IMR-90 (cell line): ENCODE measurements around the gene RNF144A. TPM values are rescaled to one million over a fixed set of nuclear protein-coding genes. Genes with fewer than 3 reads are reported as not detected.

ENCODE experiments used
- ATAC-seq: fragments of 200-7000 bp; cut with Tn5 transposase; 2 replicates; pipeline ENCODE4 v1.9.1; 2020; ENCODE audit warnings: low read depth, mild to moderate bottlenecking, moderate library complexity
- BruUV-seq: library from RNA; stranded (reverse); fragments of 400-500 nt; replicated peaks from 2 replicates; lab custom pipeline; 2021; lab: Mats Ljungman, UMichigan
- CTCF ChIA-PET: fragments of 300-600 bp; formaldehyde crosslinking; extraction: SDS; loops from one replicate; lab custom pipeline; 2021; ENCODE audit warnings: antibody characterized with exemption; lab: Yijun Ruan, JAX
- POLR2A ChIA-PET: fragments of 300-600 bp; sonication (Branson Sonifier 250); formaldehyde crosslinking; loops from one replicate; lab custom pipeline; 2022; ENCODE audit warnings: antibody characterized with exemption; ENCODE audit not compliant: unreplicated experiment; lab: Charles Lee
- DNase-seq: peaks from one replicate; pipeline ENCODE4 v3.0.0; 2013
- H2AFZ ChIP-seq: replicated peaks from 2 replicates; pipeline ENCODE3; 2013; ENCODE audit warnings: low read length, mild to moderate bottlenecking; ENCODE audit not compliant: poor library complexity
- H2AK5ac ChIP-seq: 2 replicates; pipeline ENCODE4 v1.6.1; 2013; ENCODE audit warnings: low read depth, low read length, inconsistent platforms
- H2AK9ac ChIP-seq: replicated peaks from 2 replicates; pipeline ENCODE3; 2013; ENCODE audit warnings: mild to moderate bottlenecking, low read depth, low read length, moderate library complexity; ENCODE audit not compliant: poor library complexity
- H2BK120ac ChIP-seq: 2 replicates; pipeline ENCODE4 v1.6.1; 2013; ENCODE audit warnings: low read depth, low read length, inconsistent platforms
- H2BK15ac ChIP-seq: 3 replicates; pipeline ENCODE4 v1.6.1; 2013; ENCODE audit warnings: low read depth, low read length, inconsistent platforms
- H2BK20ac ChIP-seq: 2 replicates; pipeline ENCODE4 v1.6.1; 2013; ENCODE audit warnings: low read depth, mild to moderate bottlenecking, inconsistent platforms, low read length, moderate library complexity
- H2BK5ac ChIP-seq: 2 replicates; pipeline ENCODE4 v1.6.1; 2013; ENCODE audit warnings: mild to moderate bottlenecking, low read depth, low read length, inconsistent platforms; ENCODE audit not compliant: poor library complexity, severe bottlenecking
- H3K14ac ChIP-seq: replicated peaks from 2 replicates; pipeline ENCODE4 v1.6.1; 2013; ENCODE audit warnings: low read depth, low read length, inconsistent platforms
- H3K18ac ChIP-seq: 2 replicates; pipeline ENCODE4 v1.6.1; 2013; ENCODE audit warnings: low read depth, low read length, control low read depth
- H3K23ac ChIP-seq: 2 replicates; pipeline ENCODE4 v1.6.1; 2013; ENCODE audit warnings: low read depth, low read length, inconsistent platforms
- H3K27ac ChIP-seq: 2 replicates; pipeline ENCODE4 v1.5.1; 2013; ENCODE audit warnings: mild to moderate bottlenecking, control low read depth, low read length; ENCODE audit not compliant: insufficient read depth
- H3K27me3 ChIP-seq: 2 replicates; pipeline ENCODE4 v1.6.1; 2013; ENCODE audit warnings: low read length; ENCODE audit not compliant: control insufficient read depth, insufficient read depth
- H3K36me3 ChIP-seq: 2 replicates; pipeline ENCODE4 v1.6.1; 2013; ENCODE audit warnings: low read length, mixed read lengths; ENCODE audit not compliant: control insufficient read depth, insufficient read depth
- H3K4ac ChIP-seq: 2 replicates; pipeline ENCODE4 v1.6.1; 2013; ENCODE audit warnings: low read depth, low read length, inconsistent platforms
- H3K4me1 ChIP-seq: 2 replicates; pipeline ENCODE4 v1.6.1; 2013; ENCODE audit warnings: low read length, mixed read lengths; ENCODE audit not compliant: control insufficient read depth, insufficient read depth
- H3K4me2 ChIP-seq: 2 replicates; pipeline ENCODE4 v1.6.1; 2013; ENCODE audit warnings: low read depth, mild to moderate bottlenecking, control low read depth, low read length, moderate library complexity
- H3K4me3 ChIP-seq: 2 replicates; pipeline ENCODE4 v1.5.1; 2013; ENCODE audit warnings: low read depth, mild to moderate bottlenecking, control low read depth, low read length, moderate library complexity; ENCODE audit not compliant: insufficient read depth
- H3K56ac ChIP-seq: 2 replicates; pipeline ENCODE4 v1.6.1; 2013; ENCODE audit warnings: low read length, inconsistent platforms; ENCODE audit not compliant: insufficient read depth; ENCODE audit errors: extremely low read depth
- H3K79me1 ChIP-seq, 2 experiments: 2 replicates each; pipeline ENCODE4 v1.6.1; 2013; ENCODE audit warnings: low read length in 2 of 2, inconsistent platforms in 1 of 2, low read depth in 1 of 2
- H3K9ac ChIP-seq: 2 replicates; pipeline ENCODE4 v1.6.1; 2013; ENCODE audit warnings: low read depth, low read length, control low read depth
- H3K9me1 ChIP-seq: 2 replicates; pipeline ENCODE4 v1.6.1; 2013; ENCODE audit warnings: low read length, inconsistent platforms; ENCODE audit not compliant: insufficient read depth
- H3K9me3 ChIP-seq: 2 replicates; pipeline ENCODE4 v1.6.1; 2013; ENCODE audit warnings: low read length; ENCODE audit not compliant: control insufficient read depth, insufficient read depth
- H4K20me1 ChIP-seq: 2 replicates; pipeline ENCODE4 v1.6.1; 2013; ENCODE audit warnings: low read length, inconsistent platforms; ENCODE audit not compliant: insufficient read depth
- H4K5ac ChIP-seq: 2 replicates; pipeline ENCODE4 v1.6.1; 2013; ENCODE audit warnings: mild to moderate bottlenecking, low read depth, low read length, control low read depth
- H4K8ac ChIP-seq, 2 experiments: 2 replicates each; pipeline ENCODE4 v1.6.1; 2013; ENCODE audit warnings: low read depth in 2 of 2, low read length in 2 of 2, control low read depth in 1 of 2, inconsistent platforms in 1 of 2
- H4K91ac ChIP-seq: 2 replicates; pipeline ENCODE4 v1.6.1; 2013; ENCODE audit warnings: low read depth, low read length, inconsistent platforms; ENCODE audit not compliant: insufficient read depth
- BHLHE40 ChIP-seq: fragments of 150-350 bp; IDR thresholded peaks from 2 replicates; pipeline ENCODE4 v1.6.1; 2016; ENCODE audit warnings: mild to moderate bottlenecking, low read depth, low read length
- CEBPB ChIP-seq: IDR thresholded peaks from 2 replicates; pipeline ENCODE4 v1.6.1; 2012; ENCODE audit warnings: low read depth, low read length, improper control_type of control experiment
- CHD1 ChIP-seq: IDR thresholded peaks from 2 replicates; pipeline ENCODE4 v1.6.1; 2012; ENCODE audit warnings: low read depth, low read length, improper control_type of control experiment
- CTCF ChIP-seq: conservative IDR thresholded peaks from 2 replicates; pipeline ENCODE4 v1.5.1; 2012; ENCODE audit warnings: mild to moderate bottlenecking, low read depth, low read length, improper control_type of control experiment
- ELK1 ChIP-seq: fragments of 150-350 bp; IDR thresholded peaks from 2 replicates; pipeline ENCODE4 v1.6.1; 2016; ENCODE audit warnings: low read depth, mild to moderate bottlenecking, low read length, moderate library complexity, borderline replicate concordance
- FOS ChIP-seq: fragments of 150-350 bp; IDR thresholded peaks from 2 replicates; pipeline ENCODE4 v1.6.1; 2016; ENCODE audit warnings: low read depth, low read length
- MAFK ChIP-seq: IDR thresholded peaks from 2 replicates; pipeline ENCODE4 v1.6.1; 2012; ENCODE audit warnings: low read depth, low read length, improper control_type of control experiment
- MAZ ChIP-seq: IDR thresholded peaks from 2 replicates; pipeline ENCODE4 v1.6.1; 2012; ENCODE audit warnings: low read depth, mild to moderate bottlenecking, low read length, improper control_type of control experiment, moderate library complexity, borderline replicate concordance
- NFE2L2 ChIP-seq: fragments of 150-350 bp; IDR thresholded peaks from 2 replicates; pipeline ENCODE4 v1.6.1; 2016; ENCODE audit warnings: low read depth, mild to moderate bottlenecking, low read length
- POLR2A ChIP-seq: IDR thresholded peaks from 2 replicates; pipeline ENCODE4 v1.6.1; 2012; ENCODE audit warnings: mild to moderate bottlenecking, low read depth, low read length
- RAD21 ChIP-seq: IDR thresholded peaks from 2 replicates; pipeline ENCODE4 v1.6.1; 2012; ENCODE audit warnings: low read length, improper control_type of control experiment
- RCOR1 ChIP-seq: IDR thresholded peaks from 2 replicates; pipeline ENCODE4 v1.6.1; 2012; ENCODE audit warnings: mild to moderate bottlenecking, low read length, improper control_type of control experiment; ENCODE audit not compliant: insufficient replicate concordance
- RFX5 ChIP-seq: IDR thresholded peaks from 2 replicates; pipeline ENCODE4 v1.8.0; 2012; ENCODE audit warnings: low read depth, mild to moderate bottlenecking, low read length, moderate library complexity
- USF2 ChIP-seq: fragments of 150-350 bp; IDR thresholded peaks from 2 replicates; pipeline ENCODE4 v1.6.1; 2017; ENCODE audit warnings: mild to moderate bottlenecking, antibody characterized with exemption, low read length, low read depth
- whole genome bisulfite sequencing, 2 experiments: methylation state at CpG; one replicate each; pipeline versions ENCODE4 v1.1.5 to v1.1.7; 2013; ENCODE audit warnings: missing lambda C conversion rate in 2 of 2; ENCODE audit not compliant: insufficient read length in 1 of 2; ENCODE audit errors: extremely low coverage in 2 of 2; 5-methylcytosine and 5-hydroxymethylcytosine counted together
- dilution Hi-C: fragments of 300-500 bp; cut with HindIII; formaldehyde crosslinking; loops from one replicate; pipeline ENCODE4 v1.14.3; 2018; ENCODE audit warnings: low sequenced_read_pairs; ENCODE audit not compliant: unreplicated experiment
- in situ Hi-C: fragments of 300-500 bp; cut with MboI; formaldehyde crosslinking; loops from 3 replicates; pipeline ENCODE4 v1.14.3; 2019; ENCODE audit warnings: low sequenced_read_pairs, inconsistent platforms, mixed read lengths
- intact Hi-C: fragments of 100-400 bp; cut with micrococcal nuclease; formaldehyde crosslinking; loops from 2 replicates; pipeline ENCODE4 v1.10.0; 2022
- polyA plus RNA-seq, 3 experiments: library from polyadenylated mRNA; depleted of rRNA; stranded (reverse); fragments of >200 nt; gene quantifications; 2 replicates each; pipeline ENCODE4 v1.2.3, GENCODE V29; 2012; ENCODE audit warnings: low replicate concordance in 1 of 3
- total RNA-seq: library from RNA; depleted of rRNA; stranded (reverse); fragments of >200 nt; gene quantifications from 2 replicates; pipeline ENCODE4 v1.2.3, GENCODE V29; 2012

Gene RNF144A
- total and polyA plus RNA-seq, 2 of the 4 experiments (the other 2 are of a cell fraction), result 0.18 to 0.26 TPM

DNA sequence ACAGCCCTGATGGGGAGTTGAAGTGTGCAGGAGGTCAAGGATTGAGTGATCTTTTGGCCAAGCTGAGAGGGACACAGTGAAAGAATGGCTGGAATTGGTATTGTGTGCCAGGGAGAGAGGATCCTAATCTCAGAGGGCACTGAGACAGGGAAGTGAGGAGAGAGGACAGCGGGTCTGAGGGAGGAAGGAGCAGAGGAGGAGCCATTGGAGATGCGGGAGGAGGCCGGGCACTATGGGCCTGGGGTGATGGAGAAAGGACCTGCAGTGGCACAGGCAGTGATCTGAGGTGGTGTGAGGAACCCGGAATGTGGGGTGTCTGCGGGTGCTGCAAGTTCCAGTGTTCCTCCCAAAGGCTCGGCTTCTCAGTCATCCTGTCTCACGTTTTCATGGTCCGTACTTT, 26.8 kb downstream of the RNF144A start:
- WGBS, 2 experiments, result 78% methylated on average over 2 of the region's 8 CpGs; no CpG with 5 or more reads in 1 of the 2 experiments
- H2BK15ac ChIP-seq, result no peak overlapping the region
- no peak overlapping the region for H3K9ac ChIP-seq
- H4K5ac ChIP-seq, result no peak overlapping the region
- intact Hi-C loops, result no loop called here
- no peaks in the 10 kb centered on the region for H3K79me1 ChIP-seq
- BruUV-seq, result no TSS peak
- H4K91ac ChIP-seq, result no peak overlapping the region
- peaks cover 9% of the 10 kb centered on the region for H3K27me3 ChIP-seq
- no peak overlapping the region for H3K27ac ChIP-seq
- no peaks in the 10 kb centered on the region for H3K36me3 ChIP-seq
- H3K23ac ChIP-seq, result no peak overlapping the region
- H2BK120ac ChIP-seq, result no peak overlapping the region
- no peak overlapping the region for H3K18ac ChIP-seq
- ChIA-PET CTCF (no interaction called here), POLR2A (no interaction called here)
- no peak overlapping the region for H2BK5ac ChIP-seq
- no peak overlapping the region for H3K56ac ChIP-seq
- no peak overlapping the region for H3K4ac ChIP-seq
- H3K4me1 ChIP-seq, result no peaks in the 10 kb centered on the region
- H2BK20ac ChIP-seq, result no peak overlapping the region
- H3K9me3 ChIP-seq, result no peaks in the 10 kb centered on the region
- H2AK9ac ChIP-seq, result no peak overlapping the region
- dilution Hi-C loops, result no loop called here
- H2AFZ ChIP-seq, result no peak overlapping the region
- no peak overlapping the region for H3K4me3 ChIP-seq
- H3K14ac ChIP-seq, result no peak overlapping the region
- in situ Hi-C loops, result no loop called here
- no peak overlapping the region for H3K4me2 ChIP-seq
- DNase-seq (no peak), ATAC-seq (no peak)
- H4K20me1 ChIP-seq, result no peaks in the 10 kb centered on the region
- no peaks in the 10 kb centered on the region; the same call in 1 of the 2 replicates for H3K9me1 ChIP-seq
- TF ChIP-seq CHD1, result no peak
- no peak for TF ChIP-seq MAZ
- no peak for TF ChIP-seq NFE2L2
- no peak for TF ChIP-seq MAFK
- no peak for TF ChIP-seq RCOR1
- TF ChIP-seq CEBPB, result no peak
- TF ChIP-seq POLR2A, result no peak
- no peak for TF ChIP-seq RFX5
- no peak for TF ChIP-seq FOS
- no peak for TF ChIP-seq ELK1
- no peak for TF ChIP-seq RAD21
- TF ChIP-seq CTCF, result no peak
- no peak for TF ChIP-seq USF2
- no peak for TF ChIP-seq BHLHE40
- H4K8ac ChIP-seq, result no peak overlapping the region
- no peak overlapping the region for H2AK5ac ChIP-seq
